H9 (cell line): ENCODE measurements around the gene TDRD9. TPM values are rescaled to one million over a fixed set of nuclear protein-coding genes. Genes with fewer than 3 reads are reported as not detected.

ENCODE experiments used
- DNase-seq: peaks from one replicate; pipeline ENCODE4 v3.0.0-alpha.2; 2017
- H2AFZ ChIP-seq: one replicate; pipeline ENCODE4 v1.6.1; 2013; ENCODE audit warnings: mild to moderate bottlenecking, low read length, control low read depth, moderate library complexity
- H2AK5ac ChIP-seq: 2 replicates; pipeline ENCODE4 v1.6.1; 2013; ENCODE audit warnings: low read length, control low read depth, mixed read lengths; ENCODE audit not compliant: insufficient read length
- H2BK120ac ChIP-seq: one replicate; pipeline ENCODE4 v1.6.1; 2013; ENCODE audit warnings: low read depth, mild to moderate bottlenecking, low read length, control low read depth, inconsistent platforms; ENCODE audit not compliant: poor library complexity, severe bottlenecking
- H2BK12ac ChIP-seq: 2 replicates; pipeline ENCODE4 v1.6.1; 2013; ENCODE audit warnings: low read length, control low read depth, mixed read lengths, low read depth; ENCODE audit not compliant: insufficient read length
- H2BK15ac ChIP-seq: 2 replicates; pipeline ENCODE4 v1.6.1; 2013; ENCODE audit warnings: low read depth, low read length, control low read depth
- H2BK20ac ChIP-seq: one replicate; pipeline ENCODE4 v1.6.1; 2013; ENCODE audit warnings: low read depth, mild to moderate bottlenecking, low read length, control low read depth, inconsistent platforms; ENCODE audit not compliant: poor library complexity, severe bottlenecking
- H2BK5ac ChIP-seq: 2 replicates; pipeline ENCODE4 v1.6.1; 2013; ENCODE audit warnings: low read length, control low read depth, mixed read lengths; ENCODE audit not compliant: insufficient read length
- H3K14ac ChIP-seq: 2 replicates; pipeline ENCODE4 v1.6.1; 2013; ENCODE audit warnings: low read length, control low read depth; ENCODE audit not compliant: insufficient read depth
- H3K18ac ChIP-seq: 2 replicates; pipeline ENCODE4 v1.6.1; 2013; ENCODE audit warnings: low read depth, mild to moderate bottlenecking, mixed read lengths, low read length, control low read depth; ENCODE audit not compliant: insufficient read length
- H3K23ac ChIP-seq: 2 replicates; pipeline ENCODE4 v1.6.1; 2013; ENCODE audit warnings: low read length, control low read depth, mixed read lengths, low read depth; ENCODE audit not compliant: insufficient read length
- H3K23me2 ChIP-seq: 2 replicates; pipeline ENCODE4 v1.6.1; 2013; ENCODE audit warnings: low read depth, mild to moderate bottlenecking, mixed read lengths, low read length, control low read depth; ENCODE audit not compliant: insufficient read length, poor library complexity, severe bottlenecking
- H3K27ac ChIP-seq: 2 replicates; pipeline ENCODE4 v1.5.1; 2013; ENCODE audit warnings: low read length, control low read depth, mixed read lengths, low read depth; ENCODE audit not compliant: insufficient read length
- H3K27me3 ChIP-seq: 2 replicates; pipeline ENCODE4 v1.6.1; 2013; ENCODE audit warnings: low read length, control low read depth, inconsistent platforms; ENCODE audit not compliant: insufficient read depth
- H3K4ac ChIP-seq: 2 replicates; pipeline ENCODE4 v1.6.1; 2013; ENCODE audit warnings: low read depth, mild to moderate bottlenecking, control low read depth, inconsistent platforms, low read length, moderate library complexity
- H3K4me1 ChIP-seq: 2 replicates; pipeline ENCODE4 v1.6.1; 2013; ENCODE audit warnings: low read length, control low read depth, inconsistent platforms; ENCODE audit not compliant: insufficient read depth
- H3K4me2 ChIP-seq: 2 replicates; pipeline ENCODE4 v1.6.1; 2013; ENCODE audit warnings: low read length, control low read depth, mixed read lengths; ENCODE audit not compliant: insufficient read length, insufficient read depth
- H3K56ac ChIP-seq: 2 replicates; pipeline ENCODE4 v1.6.1; 2013; ENCODE audit warnings: low read depth, mild to moderate bottlenecking, mixed read lengths, low read length, control low read depth; ENCODE audit not compliant: insufficient read length
- H3K79me1 ChIP-seq: 2 replicates; pipeline ENCODE4 v1.6.1; 2013; ENCODE audit warnings: low read depth, mild to moderate bottlenecking, moderate library complexity, low read length, control low read depth, inconsistent platforms; ENCODE audit not compliant: insufficient read depth, poor library complexity, severe bottlenecking
- H3K79me2 ChIP-seq: 2 replicates; pipeline ENCODE4 v1.6.1; 2013; ENCODE audit warnings: low read length, control low read depth, inconsistent platforms; ENCODE audit not compliant: insufficient read depth
- H3K9ac ChIP-seq: 2 replicates; pipeline ENCODE4 v1.6.1; 2013; ENCODE audit warnings: low read length, control low read depth, mixed read lengths; ENCODE audit not compliant: insufficient read length; ENCODE audit errors: extremely low read depth
- H3K9me3 ChIP-seq: one replicate; pipeline ENCODE4 v1.6.1; 2013; ENCODE audit warnings: low read depth, low read length, inconsistent platforms; ENCODE audit not compliant: control insufficient read depth
- H3T11ph ChIP-seq: one replicate; pipeline ENCODE4 v1.6.1; 2013; ENCODE audit warnings: mild to moderate bottlenecking, low read length, control low read depth, inconsistent platforms
- H4K20me1 ChIP-seq: one replicate; pipeline ENCODE4 v1.6.1; 2013; ENCODE audit not compliant: control insufficient read depth, insufficient read length, insufficient read depth
- H4K5ac ChIP-seq: 2 replicates; pipeline ENCODE4 v1.6.1; 2013; ENCODE audit warnings: low read depth, mild to moderate bottlenecking, mixed read lengths, low read length, control low read depth; ENCODE audit not compliant: insufficient read length
- H4K8ac ChIP-seq: replicated peaks from 2 replicates; pipeline ENCODE4 v1.6.1; 2013; ENCODE audit warnings: low read length, control low read depth, mixed read lengths, low read depth; ENCODE audit not compliant: insufficient read length
- H4K91ac ChIP-seq: 2 replicates; pipeline ENCODE4 v1.6.1; 2013; ENCODE audit warnings: low read depth, mild to moderate bottlenecking, moderate library complexity, mixed read lengths, low read length, control low read depth; ENCODE audit not compliant: insufficient read length
- H3K27ac Mint-ChIP-seq, 3 experiments: 2 replicates in 2 of 3; 3 replicates in 1 of 3; pipeline ENCODE4 v1.8.0; 2020 to 2021; ENCODE audit warnings: mixed read lengths in 3 of 3, mild to moderate bottlenecking in 1 of 3, moderate library complexity in 1 of 3
- H3K27me3 Mint-ChIP-seq: 2 replicates; pipeline ENCODE4 v1.8.0; 2021; ENCODE audit warnings: low read depth, mild to moderate bottlenecking, moderate library complexity, mixed read lengths
- H3K36me3 Mint-ChIP-seq, 3 experiments: 2 replicates in 2 of 3; 3 replicates in 1 of 3; pipeline ENCODE4 v1.8.0; 2020 to 2021; ENCODE audit warnings: low read depth in 3 of 3, mixed read lengths in 3 of 3; ENCODE audit not compliant: insufficient read depth in 1 of 3
- H3K4me1 Mint-ChIP-seq, 2 experiments: 2 replicates each; pipeline ENCODE4 v1.8.0; 2020; ENCODE audit warnings: mixed read lengths in 2 of 2
- H3K4me3 Mint-ChIP-seq, 2 experiments: 2 replicates in 1 of 2; 3 replicates in 1 of 2; pipeline ENCODE4 v1.8.0; 2020 to 2021; ENCODE audit warnings: mild to moderate bottlenecking in 2 of 2, mixed read lengths in 2 of 2, moderate library complexity in 1 of 2
- H3K9me3 Mint-ChIP-seq, 2 experiments: 2 replicates in 1 of 2; 3 replicates in 1 of 2; pipeline ENCODE4 v1.8.0; 2020; ENCODE audit warnings: mild to moderate bottlenecking in 2 of 2, mixed read lengths in 2 of 2, moderate library complexity in 1 of 2
- CTCF ChIP-seq: fragments of 200-600 bp; sonication (generic); conservative IDR thresholded peaks from 3 replicates; pipeline ENCODE4 v1.8.0; 2021; ENCODE audit warnings: antibody characterized with exemption, mild to moderate bottlenecking
- WGBS: extraction: QIAGEN DNeasy Blood & Tissue Kit; methylation state at CpG from one replicate; pipeline ENCODE4 v1.1.7; 2013; ENCODE audit warnings: missing lambda C conversion rate, low lambda C conversion rate, mixed read lengths; ENCODE audit not compliant: insufficient read length; ENCODE audit errors: extremely low coverage; 5-methylcytosine and 5-hydroxymethylcytosine counted together
- total RNA-seq: library from RNA; stranded (reverse); gene quantifications from 2 replicates; pipeline ENCODE4 v1.2.1, GENCODE V29; 2021

TDRD9 gene
- total RNA-seq, 1 experiment from 2014 or later = not detected

- Mint-ChIP-seq H3K4me1 (peaks cover 14 to 29% of the 10 kb centered on the region in 2 experiments), H3K27me3 (peaks cover 5% of the 10 kb centered on the region; the same call in 1 of the 2 replicates), H3K9me3 (no peaks in the 10 kb centered on the region), H3K4me3 (no peak overlapping the region; a peak in 1 of 5 replicates), H3K36me3 (no peaks in the 10 kb centered on the region), H3K27ac (no peak overlapping the region)
- no peak overlapping the region for H3K4me2 ChIP-seq
- H2BK12ac ChIP-seq = no peak overlapping the region
- no peak overlapping the region for H3K4ac ChIP-seq
- no peak overlapping the region for H3K23ac ChIP-seq
- no peaks in the 10 kb centered on the region for H3K23me2 ChIP-seq
- no CpG with 5 or more reads among the region's 14 CpGs for WGBS
- H3K4me1 ChIP-seq = no peaks in the 10 kb centered on the region; the same call in 1 of the 2 replicates
- H2BK5ac ChIP-seq = no peak overlapping the region
- no peak overlapping the region for H4K91ac ChIP-seq
- no peak for TF ChIP-seq CTCF
- no peak overlapping the region for H4K5ac ChIP-seq
- no peak overlapping the region for H3K14ac ChIP-seq
- no peak overlapping the region for H3T11ph ChIP-seq
- H2AFZ ChIP-seq = no peak overlapping the region
- H3K9me3 ChIP-seq = no peaks in the 10 kb centered on the region
- no peak overlapping the region for H2AK5ac ChIP-seq
- no peaks in the 10 kb centered on the region for H3K79me1 ChIP-seq
- no peak overlapping the region for H3K27ac ChIP-seq
- H2BK20ac ChIP-seq = no peak overlapping the region
- no peak overlapping the region for H2BK120ac ChIP-seq
- H4K20me1 ChIP-seq = no peaks in the 10 kb centered on the region
- DNase-seq = no peak
- no peak overlapping the region for H3K56ac ChIP-seq
- H3K18ac ChIP-seq = no peak overlapping the region
- no peak overlapping the region for H2BK15ac ChIP-seq
- no peak overlapping the region for H4K8ac ChIP-seq
- no peaks in the 10 kb centered on the region for H3K27me3 ChIP-seq
- no peaks in the 10 kb centered on the region for H3K79me2 ChIP-seq
- H3K9ac ChIP-seq = no peak overlapping the region
Observed at GRCh38 chr14:103885509-103885932, 42.7 kb upstream of the TDRD9 start.
